HL-60 (cell line): ENCODE data around the gene MCF2L2.

Source experiments
- DNase-seq, 2 experiments: peaks; one replicate each; pipeline ENCODE4 v3.0.0-alpha.2; 2010 to 2020; ENCODE audit warnings: low read depth in 1 of 2, low spot score in 1 of 2
- H3K27ac ChIP-seq: fragments of 250-450 bp; sonication (Bioruptor Pico); replicated peaks from 2 replicates; pipeline ENCODE4 v1.5.1; 2020; ENCODE audit warnings: mild to moderate bottlenecking, moderate library complexity
- H3K27me3 ChIP-seq: fragments of 250-450 bp; sonication (Bioruptor Pico); 2 replicates; pipeline ENCODE4 v1.5.1; 2021; ENCODE audit warnings: mild to moderate bottlenecking, moderate library complexity; ENCODE audit not compliant: insufficient read depth, poor library complexity, severe bottlenecking
- H3K4me3 ChIP-seq: replicated peaks from 2 replicates; pipeline ENCODE4 v1.5.1; 2011; ENCODE audit warnings: mild to moderate bottlenecking, control low read depth, low read length; ENCODE audit not compliant: insufficient read depth
- CTCF ChIP-seq: IDR thresholded peaks from one replicate; pipeline ENCODE4 v1.5.1; 2011; ENCODE audit warnings: low read length, control low read depth, inconsistent platforms; ENCODE audit not compliant: insufficient read depth
- GABPA ChIP-seq: IDR thresholded peaks from 2 replicates; pipeline ENCODE4 v1.6.1; 2012; ENCODE audit warnings: low read depth
- POLR2AphosphoS5 ChIP-seq: IDR thresholded peaks from 2 replicates; pipeline ENCODE4 v1.6.1; 2012; ENCODE audit warnings: low read depth
- REST ChIP-seq: IDR thresholded peaks from 2 replicates; pipeline ENCODE4 v1.6.1; 2012; ENCODE audit warnings: low read depth; ENCODE audit not compliant: insufficient replicate concordance
- SPI1 ChIP-seq: IDR thresholded peaks from 2 replicates; pipeline ENCODE4 v1.6.1; 2012; ENCODE audit warnings: low read depth, mild to moderate bottlenecking, borderline replicate concordance

The MCF2L2 gene

GRCh38 chr3:183353421-183353820, 75.0 kb downstream of the MCF2L2 start:
- no peak for TF ChIP-seq POLR2AphosphoS5
- no peak for TF ChIP-seq GABPA
- TF ChIP-seq SPI1 = no peak
- TF ChIP-seq CTCF = no peak
- no peak for TF ChIP-seq REST
- Histone ChIP-seq H3K27me3 (no peaks in the 10 kb centered on the region), H3K4me3 (no peak overlapping the region), H3K27ac (no peak overlapping the region)
- no peak for DNase-seq

GRCh38 chr3:183350164-183350563, 78.3 kb downstream of the MCF2L2 start:
- no peaks in the 10 kb centered on the region for H3K27me3 ChIP-seq
- TF ChIP-seq GABPA = no peak
- no peak for TF ChIP-seq SPI1
- TF ChIP-seq CTCF = no peak
- no peak for TF ChIP-seq REST
- TF ChIP-seq POLR2AphosphoS5 = no peak
- no peak overlapping the region for H3K4me3 ChIP-seq
- H3K27ac ChIP-seq = no peak overlapping the region
- no peak for DNase-seq

- Histone ChIP-seq H3K4me3 (no peak overlapping the region), H3K27ac (no peak overlapping the region), H3K27me3 (no peaks in the 10 kb centered on the region)
- DNase-seq = no peak
- TF ChIP-seq SPI1 (no peak), REST (no peak), CTCF (no peak), GABPA (no peak), POLR2AphosphoS5 (no peak)
These were observed 78.8 kb downstream of the MCF2L2 start for GRCh38 chr3:183349421-183350157.
